A549 (cell line): ENCODE measurements around the gene SAXO1. TPM values are rescaled to one million over a fixed set of nuclear protein-coding genes. Genes with fewer than 3 reads are reported as not detected.

Source experiments
- ATAC-seq, 2 experiments: fragments of 200-7000 bp in 1 of 2; fragments of >200 bp in 1 of 2; cut with Nextera tagmentation in 1 of 2; cut with Tn5 transposase in 1 of 2; 3 replicates each; pipeline versions ENCODE4 v1.8.0 to v1.9.1; 2018 to 2020; ENCODE audit warnings: mild to moderate bottlenecking in 1 of 2, moderate library complexity in 1 of 2
- CTCF ChIA-PET: fragments of 300-600 bp; sonication (Branson Sonifier 250); formaldehyde crosslinking; extraction: SDS; loops from one replicate; lab custom pipeline; 2021; ENCODE audit warnings: antibody characterized with exemption, inconsistent platforms; lab: Yijun Ruan, JAX
- POLR2A ChIA-PET: fragments of 350-600 bp; formaldehyde crosslinking; extraction: SDS; loops from one replicate; lab custom pipeline; 2021; ENCODE audit warnings: antibody characterized with exemption, inconsistent platforms; lab: Yijun Ruan, JAX
- DNase-seq, 2 experiments: peaks; one replicate each; pipeline versions ENCODE4 v3.0.0 to v3.0.0-alpha.2; 2011 to 2016; ENCODE audit warnings: low read depth in 1 of 2, low spot score in 1 of 2
- FAIRE-seq: peaks from 2 replicates; lab custom pipeline; 2011; peaks lifted over from hg19 to GRCh38; lab: Jason Lieb, UNC
- H3K27ac ChIP-seq, 2 experiments: fragments of >200 bp; sonication (Bioruptor Twin); formaldehyde crosslinking; 3 replicates each; pipeline ENCODE4 v1.5.1; 2016 to 2017
- H3K4me1 ChIP-seq: fragments of >200 bp; sonication (Bioruptor Twin); formaldehyde crosslinking; 3 replicates; pipeline ENCODE4 v1.6.1; 2016
- H3K4me2 ChIP-seq: fragments of >200 bp; sonication (Bioruptor Twin); formaldehyde crosslinking; 3 replicates; pipeline ENCODE4 v1.6.1; 2016
- H3K4me3 ChIP-seq: fragments of >200 bp; sonication (Bioruptor Twin); formaldehyde crosslinking; 3 replicates; pipeline ENCODE4 v1.5.1; 2016
- H3K9me3 ChIP-seq: fragments of >200 bp; sonication (Bioruptor Twin); formaldehyde crosslinking; 3 replicates; pipeline ENCODE4 v1.6.1; 2016
- BHLHE40 ChIP-seq: IDR thresholded peaks from 2 replicates; pipeline ENCODE4 v1.6.1; 2012; ENCODE audit warnings: low read depth, low read length, inconsistent platforms
- CHD2 ChIP-seq: fragments of 150-350 bp; IDR thresholded peaks from 2 replicates; pipeline ENCODE4 v1.6.1; 2014; ENCODE audit warnings: low read length; ENCODE audit not compliant: partially characterized antibody
- GATA3 ChIP-seq: IDR thresholded peaks from 2 replicates; pipeline ENCODE4 v1.6.1; 2012; ENCODE audit warnings: borderline replicate concordance
- HDAC2 ChIP-seq: fragments of 200-600 bp; sonication (generic); IDR thresholded peaks from 2 replicates; pipeline ENCODE4 v1.6.1; 2016
- HEYL ChIP-seq: fragments of 250-450 bp; sonication (Bioruptor Pico); IDR thresholded peaks from 2 replicates; pipeline ENCODE4 v1.8.0; 2021; ENCODE audit warnings: mild to moderate bottlenecking, moderate library complexity
- JUN ChIP-seq, 2 experiments: fragments of >200 bp; sonication (Bioruptor Twin); formaldehyde crosslinking; IDR thresholded peaks; 2 replicates in 1 of 2; 3 replicates in 1 of 2; pipeline ENCODE4 v1.6.1; 2016 to 2017
- KDM5A ChIP-seq: fragments of 200-600 bp; sonication (generic); IDR thresholded peaks from 2 replicates; pipeline ENCODE4 v1.6.1; 2016; ENCODE audit warnings: antibody characterized with exemption, mild to moderate bottlenecking
- MAFK ChIP-seq: fragments of 450-650 bp; IDR thresholded peaks from 2 replicates; pipeline ENCODE4 v1.6.1; 2014; ENCODE audit not compliant: partially characterized antibody
- MYC ChIP-seq: IDR thresholded peaks from 2 replicates; pipeline ENCODE4 v1.6.1; 2012; ENCODE audit warnings: mild to moderate bottlenecking, inconsistent platforms, low read length, improper control_type of control experiment, borderline replicate concordance
- NPAS2 ChIP-seq: fragments of 250-450 bp; sonication (Bioruptor Pico); IDR thresholded peaks from 2 replicates; pipeline ENCODE4 v1.8.0; 2022; ENCODE audit warnings: mild to moderate bottlenecking, moderate library complexity, borderline replicate concordance
- PHF8 ChIP-seq: fragments of 200-600 bp; sonication (generic); IDR thresholded peaks from 2 replicates; pipeline ENCODE4 v1.6.1; 2016; ENCODE audit warnings: low read depth, mild to moderate bottlenecking, antibody characterized with exemption, moderate library complexity, borderline replicate concordance
- POLR2A ChIP-seq: IDR thresholded peaks from 2 replicates; pipeline ENCODE4 v1.6.1; 2012; ENCODE audit warnings: mild to moderate bottlenecking, low read length
- RAD21 ChIP-seq, 2 experiments: fragments of >200 bp in 1 of 2; sonication (Bioruptor Twin) in 1 of 2; formaldehyde crosslinking in 1 of 2; IDR thresholded peaks in 1 of 2; conservative IDR thresholded peaks in 1 of 2; 2 replicates in 1 of 2; 3 replicates in 1 of 2; pipeline ENCODE4 v1.6.1; 2012 to 2018; ENCODE audit warnings: inconsistent platforms in 1 of 2
- RFX5 ChIP-seq: fragments of 450-650 bp; IDR thresholded peaks from 2 replicates; pipeline ENCODE4 v1.7.1; 2014; ENCODE audit warnings: antibody characterized with exemption, mild to moderate bottlenecking, moderate library complexity
- SMC3 ChIP-seq: fragments of >200 bp; sonication (Bioruptor Twin); formaldehyde crosslinking; IDR thresholded peaks from 3 replicates; pipeline ENCODE4 v1.6.1; 2018; ENCODE audit warnings: inconsistent platforms
- SREBF2 ChIP-seq: fragments of 450-650 bp; IDR thresholded peaks from 2 replicates; pipeline ENCODE4 v1.6.1; 2014; ENCODE audit warnings: mild to moderate bottlenecking, moderate library complexity
- ZNF302 ChIP-seq: fragments of 250-450 bp; sonication (Bioruptor Pico); IDR thresholded peaks from 2 replicates; pipeline ENCODE4 v1.9.0; 2021; ENCODE audit warnings: inconsistent platforms, mild to moderate bottlenecking, moderate library complexity
- WGBS: methylation state at CpG from one replicate; pipeline ENCODE4 v1.1.6; 2017; ENCODE audit errors: missing lambda C conversion rate; 5-methylcytosine and 5-hydroxymethylcytosine counted together
- polyA plus RNA-seq, 4 experiments: library from polyadenylated mRNA; depleted of rRNA in 3 of 4; stranded (reverse); fragments of >200 nt; fragmentation: RNase III in 1 of 4; extraction: RNeasy Plus Mini Kit Qiagen cat#74134 plus additional on column Dnase treatment in 1 of 4; gene quantifications; 2 replicates in 3 of 4; 3 replicates in 1 of 4; pipeline ENCODE4 v1.2.3, GENCODE V29; 2011 to 2017
- TF ChIP-seq, protein P1 (sequence below): IDR thresholded peaks from 2 replicates; pipeline ENCODE4 v1.6.1; 2012
- TF ChIP-seq, protein P2 (sequence below): IDR thresholded peaks from 2 replicates; pipeline ENCODE4 v1.6.1; 2012; ENCODE audit warnings: low read depth, borderline replicate concordance
- TF ChIP-seq, protein P3 (sequence below): fragments of >200 bp; sonication (Bioruptor Twin); formaldehyde crosslinking; IDR thresholded peaks from 3 replicates; pipeline ENCODE4 v1.6.1; 2016
- TF ChIP-seq, protein P4 (sequence below): fragments of 200-600 bp; sonication (generic); IDR thresholded peaks from 2 replicates; pipeline ENCODE4 v1.6.1; 2016; ENCODE audit warnings: antibody characterized with exemption, mild to moderate bottlenecking, moderate library complexity
- TF ChIP-seq, protein P5 (sequence below): fragments of 150-350 bp; IDR thresholded peaks from 2 replicates; pipeline ENCODE4 v1.6.1; 2014; ENCODE audit warnings: low read depth, mild to moderate bottlenecking, low read length
- TF ChIP-seq, protein P6 (sequence below): fragments of 250-450 bp; sonication (Bioruptor Pico); IDR thresholded peaks from 2 replicates; pipeline ENCODE4 v1.5.0; 2020; ENCODE audit warnings: low read depth, mild to moderate bottlenecking, moderate library complexity
- TF ChIP-seq, protein P7 (sequence below): fragments of >200 bp; sonication (Bioruptor Twin); formaldehyde crosslinking; IDR thresholded peaks from 3 replicates; pipeline ENCODE4 v1.5.1; 2016

SAXO1 gene
- polyA plus RNA-seq, 2 of the 4 experiments (the other 2 are of a cell fraction), result not detected

DNA sequence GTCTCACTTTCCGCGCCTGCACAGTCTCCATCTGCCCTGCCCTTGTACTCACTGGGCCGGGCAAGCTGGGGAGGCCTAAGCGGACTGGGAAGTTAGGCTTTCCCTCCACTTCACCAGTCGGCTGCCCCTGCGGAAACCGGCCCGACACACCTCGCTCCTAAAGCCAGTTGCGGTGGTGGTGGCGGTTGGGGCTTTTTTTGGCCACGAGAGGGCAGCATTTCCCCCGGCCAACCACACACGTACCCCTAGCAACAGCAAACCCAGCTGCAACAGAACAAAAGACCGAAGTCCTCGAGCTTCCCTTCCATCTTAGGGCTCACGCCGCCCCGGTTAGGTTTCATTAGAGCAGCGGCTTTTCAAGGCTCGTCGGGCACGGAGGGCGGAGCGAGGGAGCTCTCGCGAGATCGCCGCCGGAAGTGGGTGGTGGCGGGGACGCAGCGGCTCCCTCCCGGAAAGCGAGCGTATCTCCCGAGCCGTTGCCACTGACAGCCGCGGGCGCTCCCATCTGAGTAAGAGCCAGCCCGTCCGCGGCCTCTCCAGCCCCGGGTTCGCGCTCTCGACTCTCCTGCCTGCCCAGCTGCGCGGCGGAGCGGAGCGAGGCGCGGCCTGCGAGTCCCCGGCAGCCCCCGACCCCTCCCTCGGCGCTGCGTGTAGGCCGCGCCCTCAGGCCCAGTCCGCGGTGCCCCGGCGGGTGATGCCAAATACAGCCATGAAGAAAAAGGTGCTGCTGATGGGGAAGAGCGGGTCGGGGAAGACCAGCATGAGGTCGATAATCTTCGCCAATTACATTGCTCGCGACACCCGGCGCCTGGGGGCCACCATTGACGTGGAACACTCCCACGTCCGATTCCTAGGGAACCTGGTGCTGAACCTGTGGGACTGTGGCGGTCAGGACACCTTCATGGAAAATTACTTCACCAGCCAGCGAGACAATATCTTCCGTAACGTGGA, 16.2 kb upstream of the SAXO1 start, which contains the start of gene RRAGA:
Gene RRAGA (plus strand): TSS at position 462 of the 951 bp plus-strand sequence. CDS start 233 bp downstream, at position 695.
- ChIA-PET POLR2A (interaction anchor here (0.7 to 2.0 kb wide), 11 partner anchors 24 to 408 kb away, joined by 3 to 20 read pairs (median 4); partner anchors contain the start of genes DENND4C and RPS6), CTCF (interaction anchor here (0.5 to 5.3 kb wide), 37 partner anchors 10 to 938 kb away, joined by 3 to 57 read pairs (median 4); partner anchors contain the start of gene SAXO1)
- Histone ChIP-seq H3K4me3 (peak within 1 kb of the TSS; percentile 82), H3K4me2 (peak within 1 kb of the TSS; percentile 93), H3K27ac (peak within 1 kb of the TSS; percentile 92 to 95), H3K9me3 (no peaks in the 10 kb centered on the region), H3K4me1 (peaks cover 21% of the 10 kb centered on the region)
- ATAC-seq (peak; percentile 90 to 93), DNase-seq (peak; percentile 94 to 97), FAIRE-seq (no peak)
- TF ChIP-seq, protein P1, sequence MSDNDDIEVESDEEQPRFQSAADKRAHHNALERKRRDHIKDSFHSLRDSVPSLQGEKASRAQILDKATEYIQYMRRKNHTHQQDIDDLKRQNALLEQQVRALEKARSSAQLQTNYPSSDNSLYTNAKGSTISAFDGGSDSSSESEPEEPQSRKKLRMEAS, result peak; percentile 85
- TF ChIP-seq, protein P2, sequence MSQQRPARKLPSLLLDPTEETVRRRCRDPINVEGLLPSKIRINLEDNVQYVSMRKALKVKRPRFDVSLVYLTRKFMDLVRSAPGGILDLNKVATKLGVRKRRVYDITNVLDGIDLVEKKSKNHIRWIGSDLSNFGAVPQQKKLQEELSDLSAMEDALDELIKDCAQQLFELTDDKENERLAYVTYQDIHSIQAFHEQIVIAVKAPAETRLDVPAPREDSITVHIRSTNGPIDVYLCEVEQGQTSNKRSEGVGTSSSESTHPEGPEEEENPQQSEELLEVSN, result peak; percentile 78
- no peak for TF ChIP-seq SREBF2
- TF ChIP-seq KDM5A, result no peak
- no peak for TF ChIP-seq BHLHE40
- TF ChIP-seq, protein P3, sequence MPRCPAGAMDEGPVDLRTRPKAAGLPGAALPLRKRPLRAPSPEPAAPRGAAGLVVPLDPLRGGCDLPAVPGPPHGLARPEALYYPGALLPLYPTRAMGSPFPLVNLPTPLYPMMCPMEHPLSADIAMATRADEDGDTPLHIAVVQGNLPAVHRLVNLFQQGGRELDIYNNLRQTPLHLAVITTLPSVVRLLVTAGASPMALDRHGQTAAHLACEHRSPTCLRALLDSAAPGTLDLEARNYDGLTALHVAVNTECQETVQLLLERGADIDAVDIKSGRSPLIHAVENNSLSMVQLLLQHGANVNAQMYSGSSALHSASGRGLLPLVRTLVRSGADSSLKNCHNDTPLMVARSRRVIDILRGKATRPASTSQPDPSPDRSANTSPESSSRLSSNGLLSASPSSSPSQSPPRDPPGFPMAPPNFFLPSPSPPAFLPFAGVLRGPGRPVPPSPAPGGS, result peak; percentile 75; the same call in 2 of the 3 replicates
- TF ChIP-seq, protein P4, sequence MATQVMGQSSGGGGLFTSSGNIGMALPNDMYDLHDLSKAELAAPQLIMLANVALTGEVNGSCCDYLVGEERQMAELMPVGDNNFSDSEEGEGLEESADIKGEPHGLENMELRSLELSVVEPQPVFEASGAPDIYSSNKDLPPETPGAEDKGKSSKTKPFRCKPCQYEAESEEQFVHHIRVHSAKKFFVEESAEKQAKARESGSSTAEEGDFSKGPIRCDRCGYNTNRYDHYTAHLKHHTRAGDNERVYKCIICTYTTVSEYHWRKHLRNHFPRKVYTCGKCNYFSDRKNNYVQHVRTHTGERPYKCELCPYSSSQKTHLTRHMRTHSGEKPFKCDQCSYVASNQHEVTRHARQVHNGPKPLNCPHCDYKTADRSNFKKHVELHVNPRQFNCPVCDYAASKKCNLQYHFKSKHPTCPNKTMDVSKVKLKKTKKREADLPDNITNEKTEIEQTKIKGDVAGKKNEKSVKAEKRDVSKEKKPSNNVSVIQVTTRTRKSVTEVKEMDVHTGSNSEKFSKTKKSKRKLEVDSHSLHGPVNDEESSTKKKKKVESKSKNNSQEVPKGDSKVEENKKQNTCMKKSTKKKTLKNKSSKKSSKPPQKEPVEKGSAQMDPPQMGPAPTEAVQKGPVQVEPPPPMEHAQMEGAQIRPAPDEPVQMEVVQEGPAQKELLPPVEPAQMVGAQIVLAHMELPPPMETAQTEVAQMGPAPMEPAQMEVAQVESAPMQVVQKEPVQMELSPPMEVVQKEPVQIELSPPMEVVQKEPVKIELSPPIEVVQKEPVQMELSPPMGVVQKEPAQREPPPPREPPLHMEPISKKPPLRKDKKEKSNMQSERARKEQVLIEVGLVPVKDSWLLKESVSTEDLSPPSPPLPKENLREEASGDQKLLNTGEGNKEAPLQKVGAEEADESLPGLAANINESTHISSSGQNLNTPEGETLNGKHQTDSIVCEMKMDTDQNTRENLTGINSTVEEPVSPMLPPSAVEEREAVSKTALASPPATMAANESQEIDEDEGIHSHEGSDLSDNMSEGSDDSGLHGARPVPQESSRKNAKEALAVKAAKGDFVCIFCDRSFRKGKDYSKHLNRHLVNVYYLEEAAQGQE, result peak; percentile 89
- peak; percentile 56 to 80 for TF ChIP-seq RAD21 (conservative IDR thresholded peaks at IDR 0.05 in 1 of 2, IDR thresholded peaks at IDR 0.05 in 1 of 2)
- TF ChIP-seq NPAS2, result no peak
- TF ChIP-seq RFX5, result peak; percentile 56; the same call in 1 of the 2 replicates
- TF ChIP-seq PHF8, result peak; percentile 81
- no peak for TF ChIP-seq ZNF302 (CRISPR knock-in tag)
- TF ChIP-seq HDAC2, result no peak
- peak; percentile 69 to 87; a peak in 4 of 5 replicates for TF ChIP-seq JUN (IDR thresholded peaks at IDR 0.05)
- TF ChIP-seq SMC3, result peak; percentile 88
- TF ChIP-seq, protein P5, sequence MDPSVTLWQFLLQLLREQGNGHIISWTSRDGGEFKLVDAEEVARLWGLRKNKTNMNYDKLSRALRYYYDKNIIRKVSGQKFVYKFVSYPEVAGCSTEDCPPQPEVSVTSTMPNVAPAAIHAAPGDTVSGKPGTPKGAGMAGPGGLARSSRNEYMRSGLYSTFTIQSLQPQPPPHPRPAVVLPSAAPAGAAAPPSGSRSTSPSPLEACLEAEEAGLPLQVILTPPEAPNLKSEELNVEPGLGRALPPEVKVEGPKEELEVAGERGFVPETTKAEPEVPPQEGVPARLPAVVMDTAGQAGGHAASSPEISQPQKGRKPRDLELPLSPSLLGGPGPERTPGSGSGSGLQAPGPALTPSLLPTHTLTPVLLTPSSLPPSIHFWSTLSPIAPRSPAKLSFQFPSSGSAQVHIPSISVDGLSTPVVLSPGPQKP, result 0 out of 2 replicates have a peak, but pooled peaks have one; percentile 19
- TF ChIP-seq HEYL (CRISPR knock-in tag), result no peak
- TF ChIP-seq, protein P6, sequence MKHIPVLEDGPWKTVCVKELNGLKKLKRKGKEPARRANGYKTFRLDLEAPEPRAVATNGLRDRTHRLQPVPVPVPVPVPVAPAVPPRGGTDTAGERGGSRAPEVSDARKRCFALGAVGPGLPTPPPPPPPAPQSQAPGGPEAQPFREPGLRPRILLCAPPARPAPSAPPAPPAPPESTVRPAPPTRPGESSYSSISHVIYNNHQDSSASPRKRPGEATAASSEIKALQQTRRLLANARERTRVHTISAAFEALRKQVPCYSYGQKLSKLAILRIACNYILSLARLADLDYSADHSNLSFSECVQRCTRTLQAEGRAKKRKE (CRISPR knock-in tag), result no peak
- TF ChIP-seq MYC, result 0 out of 2 replicates have a peak, but pooled peaks have one; percentile 10
- TF ChIP-seq POLR2A, result peak; percentile 98
- TF ChIP-seq MAFK, result no peak
- TF ChIP-seq CHD2, result peak; percentile 93
- TF ChIP-seq GATA3, result peak; percentile 49; the same call in 1 of the 2 replicates
- TF ChIP-seq, protein P7, sequence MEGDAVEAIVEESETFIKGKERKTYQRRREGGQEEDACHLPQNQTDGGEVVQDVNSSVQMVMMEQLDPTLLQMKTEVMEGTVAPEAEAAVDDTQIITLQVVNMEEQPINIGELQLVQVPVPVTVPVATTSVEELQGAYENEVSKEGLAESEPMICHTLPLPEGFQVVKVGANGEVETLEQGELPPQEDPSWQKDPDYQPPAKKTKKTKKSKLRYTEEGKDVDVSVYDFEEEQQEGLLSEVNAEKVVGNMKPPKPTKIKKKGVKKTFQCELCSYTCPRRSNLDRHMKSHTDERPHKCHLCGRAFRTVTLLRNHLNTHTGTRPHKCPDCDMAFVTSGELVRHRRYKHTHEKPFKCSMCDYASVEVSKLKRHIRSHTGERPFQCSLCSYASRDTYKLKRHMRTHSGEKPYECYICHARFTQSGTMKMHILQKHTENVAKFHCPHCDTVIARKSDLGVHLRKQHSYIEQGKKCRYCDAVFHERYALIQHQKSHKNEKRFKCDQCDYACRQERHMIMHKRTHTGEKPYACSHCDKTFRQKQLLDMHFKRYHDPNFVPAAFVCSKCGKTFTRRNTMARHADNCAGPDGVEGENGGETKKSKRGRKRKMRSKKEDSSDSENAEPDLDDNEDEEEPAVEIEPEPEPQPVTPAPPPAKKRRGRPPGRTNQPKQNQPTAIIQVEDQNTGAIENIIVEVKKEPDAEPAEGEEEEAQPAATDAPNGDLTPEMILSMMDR, result peak; percentile 79
- under 1% methylated on average over 47 of the region's 82 CpGs for WGBS
